HepG2 (cell line): Measurements from ENCODE around the gene NCOA5. TPM values are rescaled to one million over a fixed set of nuclear protein-coding genes. Genes with fewer than 3 reads are reported as not detected.

ENCODE experiments used
- AGO2 ChIP-seq: fragments of 200-400 bp; formaldehyde crosslinking; optimal IDR thresholded peaks from 2 replicates; pipeline ENCODE3; 2017; ENCODE audit warnings: mild to moderate bottlenecking, low read depth, low read length, moderate library complexity
- ATM ChIP-seq: fragments of 450-650 bp; IDR thresholded peaks from 2 replicates; pipeline ENCODE4 v1.7.1; 2017; ENCODE audit warnings: mild to moderate bottlenecking, borderline replicate concordance
- CC2D1A ChIP-seq: sonication (generic); formaldehyde crosslinking; IDR thresholded peaks from 2 replicates; pipeline ENCODE4 v1.8.1; 2023; ENCODE audit warnings: mild to moderate bottlenecking, missing genetic modification reagents
- CCAR2 ChIP-seq: fragments of 200-400 bp; formaldehyde crosslinking; optimal IDR thresholded peaks from 2 replicates; pipeline ENCODE3; 2018; ENCODE audit warnings: low read depth, mild to moderate bottlenecking, low read length, moderate library complexity
- CEBPG ChIP-seq: IDR thresholded peaks from 2 replicates; pipeline ENCODE4 v1.6.1; 2016
- CENPX ChIP-seq: sonication (generic); formaldehyde crosslinking; IDR thresholded peaks from 2 replicates; pipeline ENCODE4 v1.9.0; 2021; ENCODE audit warnings: mild to moderate bottlenecking, missing genetic modification reagents, moderate library complexity
- GLI4 ChIP-seq: sonication (generic); formaldehyde crosslinking; IDR thresholded peaks from 2 replicates; pipeline ENCODE4 v1.5.1; 2020; ENCODE audit warnings: missing genetic modification reagents, mild to moderate bottlenecking, moderate library complexity, borderline replicate concordance
- MYC ChIP-seq: sonication (generic); formaldehyde crosslinking; IDR thresholded peaks from 2 replicates; pipeline ENCODE4 v1.9.0; 2021; ENCODE audit warnings: missing genetic modification reagents, borderline replicate concordance
- MZF1 ChIP-seq: sonication (generic); formaldehyde crosslinking; IDR thresholded peaks from 2 replicates; pipeline ENCODE4 v1.8.1; 2023; ENCODE audit warnings: mild to moderate bottlenecking, missing genetic modification reagents, borderline replicate concordance
- PAF1 ChIP-seq: IDR thresholded peaks from 2 replicates; pipeline ENCODE4 v1.6.1; 2016; ENCODE audit warnings: missing genetic modification reagents, missing compliant biosample characterization
- RAD51 ChIP-seq: fragments of 450-650 bp; IDR thresholded peaks from 2 replicates; pipeline ENCODE4 v1.6.1; 2016; ENCODE audit warnings: borderline replicate concordance
- RFXANK ChIP-seq: IDR thresholded peaks from 2 replicates; pipeline ENCODE4 v1.6.1; 2016
- TBL1XR1 ChIP-seq: fragments of 150-350 bp; IDR thresholded peaks from 2 replicates; pipeline ENCODE4 v1.6.1; 2014; ENCODE audit warnings: borderline replicate concordance, low read length; ENCODE audit not compliant: partially characterized antibody
- TCF7 ChIP-seq: sonication (generic); IDR thresholded peaks from 2 replicates; pipeline ENCODE4 v1.6.1; 2016; ENCODE audit warnings: antibody characterized with exemption, low read depth
- ZBTB20 ChIP-seq: sonication (generic); formaldehyde crosslinking; IDR thresholded peaks from 2 replicates; pipeline ENCODE4 v1.8.1; 2023; ENCODE audit warnings: missing genetic modification reagents, low read depth, mild to moderate bottlenecking, borderline replicate concordance
- ZBTB7B ChIP-seq: sonication (generic); formaldehyde crosslinking; IDR thresholded peaks from 2 replicates; pipeline ENCODE4 v1.4.0; 2020; ENCODE audit warnings: missing genetic modification reagents
- ZNF12 ChIP-seq: sonication (generic); formaldehyde crosslinking; IDR thresholded peaks from 2 replicates; pipeline ENCODE4 v1.5.0; 2020; ENCODE audit warnings: missing genetic modification reagents
- ZNF484 ChIP-seq: sonication (generic); formaldehyde crosslinking; IDR thresholded peaks from 2 replicates; pipeline ENCODE4 v1.5.1; 2020; ENCODE audit warnings: mild to moderate bottlenecking, low read depth, missing genetic modification reagents, borderline replicate concordance
- ZNF546 ChIP-seq: sonication (generic); formaldehyde crosslinking; conservative IDR thresholded peaks from 2 replicates; pipeline ENCODE4 v1.8.1; 2023; ENCODE audit warnings: mild to moderate bottlenecking, missing genetic modification reagents
- ZNF670 ChIP-seq: sonication (generic); formaldehyde crosslinking; IDR thresholded peaks from 2 replicates; pipeline ENCODE4 v1.8.0; 2022; ENCODE audit warnings: mild to moderate bottlenecking, missing genetic modification reagents, borderline replicate concordance
- ZNF674 ChIP-seq: sonication (generic); formaldehyde crosslinking; IDR thresholded peaks from 2 replicates; pipeline ENCODE4 v1.5.0; 2020; ENCODE audit warnings: low read depth, mild to moderate bottlenecking, missing genetic modification reagents
- ZNF776 ChIP-seq: sonication (generic); formaldehyde crosslinking; IDR thresholded peaks from 2 replicates; pipeline ENCODE4 v1.4.0; 2020; ENCODE audit warnings: mild to moderate bottlenecking, missing genetic modification reagents
- ZSCAN25 ChIP-seq: sonication (generic); formaldehyde crosslinking; IDR thresholded peaks from 2 replicates; pipeline ENCODE4 v1.8.0; 2022; ENCODE audit warnings: mild to moderate bottlenecking, missing genetic modification reagents
- polyA plus RNA-seq, 8 experiments: library from polyadenylated mRNA; depleted of rRNA in 3 of 8; stranded (reverse) in 7 of 8; unstranded in 1 of 8; fragments of >200 nt; fragmentation: Illumina TruSeq in 4 of 8; extraction: Trizol in 4 of 8; gene quantifications; 2 replicates each; pipeline versions ENCODE4 v1.2.1 to v1.2.3, GENCODE V29; 2011 to 2016; ENCODE audit warnings: low read depth in 4 of 8, missing spikeins in 1 of 8, mixed read lengths in 1 of 8; ENCODE audit not compliant: insufficient read depth in 1 of 8
- total RNA-seq, 5 experiments: library from RNA; depleted of rRNA; stranded (reverse); fragments of >200 nt; fragmentation: Illumina TruSeq; extraction: Trizol; gene quantifications; 2 replicates each; pipeline ENCODE4 v1.2.3, GENCODE V29; 2016; ENCODE audit warnings: low read depth in 1 of 5
- TF ChIP-seq, protein P1 (sequence below): IDR thresholded peaks from 2 replicates; pipeline ENCODE4 v1.6.1; 2012; ENCODE audit warnings: low read length, improper control_type of control experiment
- TF ChIP-seq, protein P2 (sequence below): sonication (generic); formaldehyde crosslinking; IDR thresholded peaks from 2 replicates; pipeline ENCODE4 v1.5.0; 2020; ENCODE audit warnings: mild to moderate bottlenecking, missing genetic modification reagents
- TF ChIP-seq, protein P3 (sequence below): sonication (generic); formaldehyde crosslinking; IDR thresholded peaks from 2 replicates; pipeline ENCODE4 v1.5.0; 2020; ENCODE audit warnings: mild to moderate bottlenecking, missing genetic modification reagents

NCOA5 gene
- total and polyA plus RNA-seq, 2 of the 13 experiments (the other 11 are each of a cell fraction or from before 2014, with no cell fraction given): 16.5 to 28.4 TPM

DNA sequence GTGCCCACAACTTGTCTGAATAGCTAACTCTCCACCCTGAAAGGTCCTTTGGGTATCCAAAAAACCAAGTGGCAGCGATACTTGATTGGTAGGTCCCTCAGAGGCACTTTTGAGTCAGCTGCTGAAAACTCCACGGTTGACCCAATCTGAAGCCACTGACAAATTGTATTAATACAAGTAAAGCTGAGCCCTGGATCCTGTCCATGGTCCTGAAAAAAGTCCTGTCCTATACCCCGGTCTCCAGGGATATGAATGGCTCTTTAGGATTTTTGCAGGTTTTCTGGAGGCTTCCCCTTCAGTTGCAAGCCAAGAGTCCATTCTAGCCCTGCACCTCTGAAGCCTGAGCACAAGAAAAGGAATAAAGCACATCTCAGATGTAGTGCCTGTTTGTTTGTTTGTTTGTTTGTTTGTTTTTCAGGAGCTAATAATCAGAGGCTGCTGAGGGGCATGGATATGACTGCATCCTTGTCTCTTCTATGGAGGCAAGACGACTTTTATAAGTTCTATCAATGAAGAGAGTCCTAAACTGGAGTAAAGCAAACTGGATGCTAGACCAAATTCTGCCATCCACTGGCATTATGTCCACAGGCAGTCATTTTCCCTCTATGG lies 62.4 kb downstream of the NCOA5 start (continued):
- TF ChIP-seq RFXANK (CRISPR knock-in tag): no peak
- no peak for TF ChIP-seq CCAR2
- TF ChIP-seq MZF1 (CRISPR knock-in tag): no peak
- TF ChIP-seq, protein P1, sequence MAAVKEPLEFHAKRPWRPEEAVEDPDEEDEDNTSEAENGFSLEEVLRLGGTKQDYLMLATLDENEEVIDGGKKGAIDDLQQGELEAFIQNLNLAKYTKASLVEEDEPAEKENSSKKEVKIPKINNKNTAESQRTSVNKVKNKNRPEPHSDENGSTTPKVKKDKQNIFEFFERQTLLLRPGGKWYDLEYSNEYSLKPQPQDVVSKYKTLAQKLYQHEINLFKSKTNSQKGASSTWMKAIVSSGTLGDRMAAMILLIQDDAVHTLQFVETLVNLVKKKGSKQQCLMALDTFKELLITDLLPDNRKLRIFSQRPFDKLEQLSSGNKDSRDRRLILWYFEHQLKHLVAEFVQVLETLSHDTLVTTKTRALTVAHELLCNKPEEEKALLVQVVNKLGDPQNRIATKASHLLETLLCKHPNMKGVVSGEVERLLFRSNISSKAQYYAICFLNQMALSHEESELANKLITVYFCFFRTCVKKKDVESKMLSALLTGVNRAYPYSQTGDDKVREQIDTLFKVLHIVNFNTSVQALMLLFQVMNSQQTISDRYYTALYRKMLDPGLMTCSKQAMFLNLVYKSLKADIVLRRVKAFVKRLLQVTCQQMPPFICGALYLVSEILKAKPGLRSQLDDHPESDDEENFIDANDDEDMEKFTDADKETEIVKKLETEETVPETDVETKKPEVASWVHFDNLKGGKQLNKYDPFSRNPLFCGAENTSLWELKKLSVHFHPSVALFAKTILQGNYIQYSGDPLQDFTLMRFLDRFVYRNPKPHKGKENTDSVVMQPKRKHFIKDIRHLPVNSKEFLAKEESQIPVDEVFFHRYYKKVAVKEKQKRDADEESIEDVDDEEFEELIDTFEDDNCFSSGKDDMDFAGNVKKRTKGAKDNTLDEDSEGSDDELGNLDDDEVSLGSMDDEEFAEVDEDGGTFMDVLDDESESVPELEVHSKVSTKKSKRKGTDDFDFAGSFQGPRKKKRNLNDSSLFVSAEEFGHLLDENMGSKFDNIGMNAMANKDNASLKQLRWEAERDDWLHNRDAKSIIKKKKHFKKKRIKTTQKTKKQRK: no peak
- TF ChIP-seq GLI4 (CRISPR knock-in tag): no peak
- no peak for TF ChIP-seq ZNF484
- TF ChIP-seq CC2D1A (CRISPR knock-in tag): no peak
- TF ChIP-seq ATM: no peak
- no peak for TF ChIP-seq ZNF776 (CRISPR knock-in tag)
- no peak for TF ChIP-seq ZSCAN25 (CRISPR knock-in tag)
- TF ChIP-seq, protein P2, sequence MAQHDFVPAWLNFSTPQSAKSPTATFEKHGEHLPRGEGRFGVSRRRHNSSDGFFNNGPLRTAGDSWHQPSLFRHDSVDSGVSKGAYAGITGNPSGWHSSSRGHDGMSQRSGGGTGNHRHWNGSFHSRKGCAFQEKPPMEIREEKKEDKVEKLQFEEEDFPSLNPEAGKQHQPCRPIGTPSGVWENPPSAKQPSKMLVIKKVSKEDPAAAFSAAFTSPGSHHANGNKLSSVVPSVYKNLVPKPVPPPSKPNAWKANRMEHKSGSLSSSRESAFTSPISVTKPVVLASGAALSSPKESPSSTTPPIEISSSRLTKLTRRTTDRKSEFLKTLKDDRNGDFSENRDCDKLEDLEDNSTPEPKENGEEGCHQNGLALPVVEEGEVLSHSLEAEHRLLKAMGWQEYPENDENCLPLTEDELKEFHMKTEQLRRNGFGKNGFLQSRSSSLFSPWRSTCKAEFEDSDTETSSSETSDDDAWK (CRISPR knock-in tag): no peak
- TF ChIP-seq, protein P3, sequence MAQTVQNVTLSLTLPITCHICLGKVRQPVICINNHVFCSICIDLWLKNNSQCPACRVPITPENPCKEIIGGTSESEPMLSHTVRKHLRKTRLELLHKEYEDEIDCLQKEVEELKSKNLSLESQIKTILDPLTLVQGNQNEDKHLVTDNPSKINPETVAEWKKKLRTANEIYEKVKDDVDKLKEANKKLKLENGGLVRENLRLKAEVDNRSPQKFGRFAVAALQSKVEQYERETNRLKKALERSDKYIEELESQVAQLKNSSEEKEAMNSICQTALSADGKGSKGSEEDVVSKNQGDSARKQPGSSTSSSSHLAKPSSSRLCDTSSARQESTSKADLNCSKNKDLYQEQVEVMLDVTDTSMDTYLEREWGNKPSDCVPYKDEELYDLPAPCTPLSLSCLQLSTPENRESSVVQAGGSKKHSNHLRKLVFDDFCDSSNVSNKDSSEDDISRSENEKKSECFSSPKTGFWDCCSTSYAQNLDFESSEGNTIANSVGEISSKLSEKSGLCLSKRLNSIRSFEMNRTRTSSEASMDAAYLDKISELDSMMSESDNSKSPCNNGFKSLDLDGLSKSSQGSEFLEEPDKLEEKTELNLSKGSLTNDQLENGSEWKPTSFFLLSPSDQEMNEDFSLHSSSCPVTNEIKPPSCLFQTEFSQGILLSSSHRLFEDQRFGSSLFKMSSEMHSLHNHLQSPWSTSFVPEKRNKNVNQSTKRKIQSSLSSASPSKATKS (CRISPR knock-in tag): no peak
- TF ChIP-seq ZNF670: 0 out of 2 replicates have a peak, but pooled peaks have one; percentile 32
- no peak for TF ChIP-seq RAD51
- no peak for TF ChIP-seq PAF1 (CRISPR knock-in tag)
- TF ChIP-seq ZBTB7B (CRISPR knock-in tag): no peak
- TF ChIP-seq CENPX (CRISPR knock-in tag): no peak
- no peak for TF ChIP-seq CEBPG (CRISPR knock-in tag)
- TF ChIP-seq ZNF12: 0 out of 2 replicates have a peak, but pooled peaks have one; percentile 41
- TF ChIP-seq TBL1XR1: no peak
- peak; percentile 72; the same call in 1 of the 2 replicates for TF ChIP-seq ZBTB20 (CRISPR knock-in tag)
- TF ChIP-seq AGO2: no peak
- no peak for TF ChIP-seq ZNF546 (CRISPR knock-in tag)
- no peak for TF ChIP-seq MYC (CRISPR knock-in tag)
- no peak for TF ChIP-seq ZNF674 (CRISPR knock-in tag)
- no peak for TF ChIP-seq TCF7
